ENCODE measurements around the gene MRPS21. TPM values are rescaled to one million over a fixed set of nuclear protein-coding genes. Genes with fewer than 3 reads are reported as not detected.

MRPS21 gene
- total RNA-seq, 2 experiments from 2014 or later = 64.8 to 75.5 TPM

DNA sequence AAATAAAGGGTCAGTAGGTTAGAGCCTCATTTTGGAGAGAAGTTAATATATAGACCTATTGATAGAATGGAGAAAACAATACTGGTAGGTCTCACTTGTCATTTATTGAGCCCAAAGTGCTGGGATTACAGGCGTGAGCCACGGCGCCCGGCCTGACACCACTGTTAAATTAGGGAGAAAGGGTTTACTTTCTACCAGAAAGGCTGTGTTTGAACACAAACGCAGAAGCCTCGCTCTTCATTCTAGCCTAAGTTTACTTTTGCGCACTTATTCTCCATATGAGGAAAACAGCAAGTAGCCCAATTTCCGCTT, 27.0 kb downstream of the MRPS21 start:
- CTCF ChIA-PET (ENCODE audit: unreplicated experiment) = no interaction called here
- intact Hi-C loops (cut with micrococcal nuclease; ENCODE audit: unreplicated experiment) = no loop called here
- no peaks in the 10 kb centered on the region for H3K9me2 ChIP-seq (ENCODE audit: insufficient read depth, low read length)
- H3K4me2 ChIP-seq (ENCODE audit: low read length) = peak overlapping the region; percentile 94; the same call in 1 of the 2 replicates
- no peak for DNase-seq (ENCODE audit: low spot score)
- H3K4me3 ChIP-seq (ENCODE audit: low read depth, low read length, poor library complexity, severe bottlenecking) = peak overlapping the region; percentile 90
- peaks cover 14% of the 10 kb centered on the region for H3K4me1 ChIP-seq (ENCODE audit: insufficient read depth, low read length, poor library complexity, severe bottlenecking)
- no peak overlapping the region for H3K27ac ChIP-seq (ENCODE audit: low read depth, low read length, poor library complexity, severe bottlenecking)
- no TSS peak for BruUV-seq (replicated peaks)
- no peaks in the 10 kb centered on the region for H3K9me3 ChIP-seq (ENCODE audit: low read length)
- H3K36me3 ChIP-seq (ENCODE audit: insufficient read depth, low read length) = peaks cover 17% of the 10 kb centered on the region
- peak overlapping the region; percentile 77; the same call in 1 of the 2 replicates for H2AFZ ChIP-seq (ENCODE audit: low read length)
- no peak for TF ChIP-seq EZH2phosphoT487 (IDR thresholded peaks at IDR 0.05; ENCODE audit: borderline replicate concordance, low read depth, low read length)
- POLR2A ChIA-PET = interaction anchor here (0.5 to 0.8 kb wide), 3 partner anchors 58 to 614 kb away, joined by 3 to 4 read pairs (median 3); no protein-coding TSS in a partner anchor
- peaks cover 30% of the 10 kb centered on the region for H3K79me2 ChIP-seq (ENCODE audit: insufficient read depth, low read depth, low read length)
- H4K20me1 ChIP-seq (ENCODE audit: insufficient read depth, low read length) = no peaks in the 10 kb centered on the region; the same call in 1 of the 2 replicates

DNA sequence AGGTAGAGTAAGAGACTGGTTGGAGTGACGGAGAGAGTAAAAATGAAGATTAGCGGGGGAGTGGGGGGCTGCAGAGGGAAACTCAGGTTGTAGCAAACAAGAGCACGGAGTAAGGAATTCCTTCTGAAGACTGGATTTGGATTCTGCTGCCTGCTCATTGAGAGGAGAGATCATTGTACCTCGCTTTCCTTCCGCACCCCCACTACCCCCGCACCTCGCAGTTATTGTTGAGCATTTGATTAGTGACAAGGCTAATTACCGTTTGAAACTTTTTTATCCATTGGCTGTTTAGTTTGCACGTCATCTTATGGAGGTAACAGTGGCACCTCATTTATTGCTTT, 28.1 kb downstream of the MRPS21 start:
- ChIA-PET CTCF (ENCODE audit: unreplicated experiment) (interaction anchor here (0.6 kb wide), 1 partner anchor 10 kb away, joined by 3 read pairs; no protein-coding TSS in a partner anchor), POLR2A (no interaction called here)
- BruUV-seq (replicated peaks) = TSS peak; percentile 84
- Histone ChIP-seq H3K9me3 (ENCODE audit: low read length) (no peaks in the 10 kb centered on the region), H4K20me1 (ENCODE audit: insufficient read depth, low read length) (no peaks in the 10 kb centered on the region; the same call in 1 of the 2 replicates), H3K27ac (ENCODE audit: low read depth, low read length, poor library complexity, severe bottlenecking) (peak overlapping the region; percentile 56), H3K4me2 (ENCODE audit: low read length) (peak overlapping the region; percentile 94), H3K79me2 (ENCODE audit: insufficient read depth, low read depth, low read length) (peaks cover 30% of the 10 kb centered on the region), H3K4me3 (ENCODE audit: low read depth, low read length, poor library complexity, severe bottlenecking) (peak overlapping the region; percentile 90), H3K36me3 (ENCODE audit: insufficient read depth, low read length) (peaks cover 29% of the 10 kb centered on the region), H2AFZ (ENCODE audit: low read length) (peak overlapping the region; percentile 77; the same call in 1 of the 2 replicates), H3K9me2 (ENCODE audit: insufficient read depth, low read length) (no peaks in the 10 kb centered on the region), H3K4me1 (ENCODE audit: insufficient read depth, low read length, poor library complexity, severe bottlenecking) (peaks cover 14% of the 10 kb centered on the region)
- peak; percentile 6 for DNase-seq (ENCODE audit: low spot score)
- intact Hi-C loops (cut with micrococcal nuclease; ENCODE audit: unreplicated experiment) = no loop called here
- no peak for TF ChIP-seq EZH2phosphoT487 (IDR thresholded peaks at IDR 0.05; ENCODE audit: borderline replicate concordance, low read depth, low read length)
- TF ChIP-seq, protein P1, sequence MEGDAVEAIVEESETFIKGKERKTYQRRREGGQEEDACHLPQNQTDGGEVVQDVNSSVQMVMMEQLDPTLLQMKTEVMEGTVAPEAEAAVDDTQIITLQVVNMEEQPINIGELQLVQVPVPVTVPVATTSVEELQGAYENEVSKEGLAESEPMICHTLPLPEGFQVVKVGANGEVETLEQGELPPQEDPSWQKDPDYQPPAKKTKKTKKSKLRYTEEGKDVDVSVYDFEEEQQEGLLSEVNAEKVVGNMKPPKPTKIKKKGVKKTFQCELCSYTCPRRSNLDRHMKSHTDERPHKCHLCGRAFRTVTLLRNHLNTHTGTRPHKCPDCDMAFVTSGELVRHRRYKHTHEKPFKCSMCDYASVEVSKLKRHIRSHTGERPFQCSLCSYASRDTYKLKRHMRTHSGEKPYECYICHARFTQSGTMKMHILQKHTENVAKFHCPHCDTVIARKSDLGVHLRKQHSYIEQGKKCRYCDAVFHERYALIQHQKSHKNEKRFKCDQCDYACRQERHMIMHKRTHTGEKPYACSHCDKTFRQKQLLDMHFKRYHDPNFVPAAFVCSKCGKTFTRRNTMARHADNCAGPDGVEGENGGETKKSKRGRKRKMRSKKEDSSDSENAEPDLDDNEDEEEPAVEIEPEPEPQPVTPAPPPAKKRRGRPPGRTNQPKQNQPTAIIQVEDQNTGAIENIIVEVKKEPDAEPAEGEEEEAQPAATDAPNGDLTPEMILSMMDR (conservative IDR thresholded peaks at IDR 0.05; ENCODE audit: low read length) = no peak

DNA sequence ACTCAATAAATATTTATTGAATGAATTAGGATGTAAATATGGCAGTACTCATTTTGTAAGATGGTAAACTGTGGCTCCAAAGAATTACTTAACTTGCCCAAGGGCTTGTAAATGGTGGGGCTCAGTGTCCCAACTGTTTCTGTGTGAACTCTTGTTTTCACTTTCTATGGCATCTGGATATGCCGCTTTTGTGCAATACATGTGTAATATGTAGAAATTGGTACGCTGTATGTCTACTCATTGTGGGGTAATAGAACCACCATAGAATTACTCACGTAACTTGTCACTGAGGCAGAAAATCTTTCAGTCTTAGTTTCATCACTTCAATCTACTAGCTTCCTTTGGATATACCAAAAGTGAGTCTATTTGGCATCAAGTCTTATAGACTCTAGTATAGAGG, 28.6 kb downstream of the MRPS21 start:
- H3K4me1 ChIP-seq (ENCODE audit: insufficient read depth, low read length, poor library complexity, severe bottlenecking) = peaks cover 14% of the 10 kb centered on the region
- H3K4me2 ChIP-seq (ENCODE audit: low read length) = peak overlapping the region; percentile 94
- peaks cover 30% of the 10 kb centered on the region for H3K79me2 ChIP-seq (ENCODE audit: insufficient read depth, low read depth, low read length)
- no peak overlapping the region for H2AFZ ChIP-seq (ENCODE audit: low read length)
- no peaks in the 10 kb centered on the region; the same call in 1 of the 2 replicates for H4K20me1 ChIP-seq (ENCODE audit: insufficient read depth, low read length)
- no peak overlapping the region for H3K27ac ChIP-seq (ENCODE audit: low read depth, low read length, poor library complexity, severe bottlenecking)
- peak overlapping the region; percentile 90 for H3K4me3 ChIP-seq (ENCODE audit: low read depth, low read length, poor library complexity, severe bottlenecking)
- ChIA-PET CTCF (ENCODE audit: unreplicated experiment) (no interaction called here), POLR2A (interaction anchor here (1.4 kb wide), 1 partner anchor 41 kb away, joined by 3 read pairs; the partner anchor contains the start of gene RPRD2)
- no peaks in the 10 kb centered on the region for H3K9me3 ChIP-seq (ENCODE audit: low read length)
- BruUV-seq (replicated peaks) = no TSS peak
- no peaks in the 10 kb centered on the region for H3K9me2 ChIP-seq (ENCODE audit: insufficient read depth, low read length)
- no peak for DNase-seq (ENCODE audit: low spot score)
- intact Hi-C loops (cut with micrococcal nuclease; ENCODE audit: unreplicated experiment) = no loop called here
- TF ChIP-seq EZH2phosphoT487 (IDR thresholded peaks at IDR 0.05; ENCODE audit: borderline replicate concordance, low read depth, low read length) = no peak
- TF ChIP-seq, protein P1 (conservative IDR thresholded peaks at IDR 0.05; ENCODE audit: low read length) = no peak
- H3K36me3 ChIP-seq (ENCODE audit: insufficient read depth, low read length) = peaks cover 34% of the 10 kb centered on the region

Measured in OCI-LY7 (cell line).